Central memory CD8-positive, alpha-beta T cell (primary cell): ENCODE results near the gene PPP1R3C.

Experiments
- ATAC-seq: fragments of 150-1000 bp; cut with Tn5 transposase; replicated peaks from 2 replicates; pipeline ENCODE4 v1.10.0; 2022; ENCODE audit warnings: mild to moderate bottlenecking, moderate FRiP score, moderate number of reproducible peaks; ENCODE audit not compliant: poor library complexity, severe bottlenecking; ENCODE audit errors: extremely low read depth
- DNase-seq, 2 donors: peaks; one replicate each; pipeline ENCODE4 v3.0.0; 2021; ENCODE audit warnings: low spot score in 2 of 2
- H3K27ac Mint-ChIP-seq: one replicate; pipeline ENCODE4 v1.8.0; 2022; ENCODE audit warnings: low read depth, mild to moderate bottlenecking, moderate library complexity, mixed read lengths
- H3K27me3 Mint-ChIP-seq: one replicate; pipeline ENCODE4 v1.8.0; 2022; ENCODE audit warnings: mixed read lengths
- H3K36me3 Mint-ChIP-seq: one replicate; pipeline ENCODE4 v1.8.0; 2022; ENCODE audit warnings: mild to moderate bottlenecking, moderate library complexity, mixed read lengths; ENCODE audit not compliant: insufficient read depth
- H3K4me1 Mint-ChIP-seq: one replicate; pipeline ENCODE4 v1.8.0; 2022; ENCODE audit warnings: mixed read lengths
- H3K4me3 Mint-ChIP-seq: one replicate; pipeline ENCODE4 v1.8.0; 2022; ENCODE audit warnings: mild to moderate bottlenecking, moderate library complexity, mixed read lengths
- H3K9me3 Mint-ChIP-seq: one replicate; pipeline ENCODE4 v1.8.0; 2022; ENCODE audit warnings: mixed read lengths

The PPP1R3C gene

DNA sequence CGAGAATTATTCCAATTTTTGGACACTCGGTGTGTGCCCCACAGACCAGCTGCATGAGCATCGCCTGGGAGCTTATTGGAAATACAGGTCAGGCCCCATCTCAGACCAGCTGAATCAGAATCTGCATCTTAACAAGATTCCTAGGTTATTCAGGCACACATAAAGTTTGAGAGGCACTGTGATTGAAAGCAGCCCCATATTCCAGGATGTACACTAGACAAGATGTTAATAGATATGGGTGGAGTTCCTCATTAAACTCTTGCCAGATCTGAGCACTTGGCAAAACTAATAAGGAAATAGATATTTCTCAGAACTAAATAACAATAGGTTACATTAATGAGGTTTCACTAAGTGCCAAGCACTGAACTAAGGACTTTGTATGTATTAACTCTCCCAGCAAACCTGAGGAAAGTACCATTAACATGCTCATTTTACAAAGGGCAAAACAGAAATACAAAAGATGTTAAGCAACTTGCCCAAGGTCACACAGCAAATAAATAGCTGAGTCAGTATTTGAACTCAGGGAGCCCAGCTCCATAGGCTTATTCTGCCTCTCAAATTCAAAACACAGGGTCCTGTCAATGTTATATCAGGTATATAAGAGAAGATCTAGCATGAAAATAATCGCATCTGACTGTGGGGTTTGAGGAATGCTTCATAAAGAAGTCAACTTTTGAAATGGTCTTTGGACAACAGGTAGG, 29.9 kb downstream of the PPP1R3C start:
- Mint-ChIP-seq H3K4me1 (no peaks in the 10 kb centered on the region), H3K27me3 (peaks cover 11% of the 10 kb centered on the region), H3K9me3 (peaks cover 9% of the 10 kb centered on the region), H3K27ac (no peak overlapping the region), H3K4me3 (no peak overlapping the region), H3K36me3 (no peaks in the 10 kb centered on the region)
- no peak for DNase-seq
- ATAC-seq = no peak

GRCh38 chr10:91602449-91602848, 30.4 kb downstream of the PPP1R3C start:
- Mint-ChIP-seq H3K36me3 (no peaks in the 10 kb centered on the region), H3K9me3 (peaks cover 9% of the 10 kb centered on the region), H3K27ac (no peak overlapping the region), H3K4me3 (no peak overlapping the region), H3K4me1 (no peaks in the 10 kb centered on the region), H3K27me3 (peaks cover 11% of the 10 kb centered on the region)
- no peak for DNase-seq
- ATAC-seq = no peak

- ATAC-seq = no peak
- no peaks in the 10 kb centered on the region for H3K4me1 Mint-ChIP-seq
- H3K36me3 Mint-ChIP-seq = no peaks in the 10 kb centered on the region
- no peak for DNase-seq
- peaks cover 6% of the 10 kb centered on the region for H3K9me3 Mint-ChIP-seq
- H3K27me3 Mint-ChIP-seq = peaks cover 11% of the 10 kb centered on the region
- H3K27ac Mint-ChIP-seq = no peak overlapping the region
- no peak overlapping the region for H3K4me3 Mint-ChIP-seq
Observed at GRCh38 chr10:91601212-91601611, 31.7 kb downstream of the PPP1R3C start.

GRCh38 chr10:91598211-91598977, 34.5 kb downstream of the PPP1R3C start:
- Mint-ChIP-seq H3K4me1 (no peaks in the 10 kb centered on the region), H3K4me3 (no peak overlapping the region), H3K27ac (no peak overlapping the region), H3K36me3 (no peaks in the 10 kb centered on the region), H3K9me3 (no peaks in the 10 kb centered on the region), H3K27me3 (peaks cover 33% of the 10 kb centered on the region)
- DNase-seq (no peak), ATAC-seq (no peak)

DNA sequence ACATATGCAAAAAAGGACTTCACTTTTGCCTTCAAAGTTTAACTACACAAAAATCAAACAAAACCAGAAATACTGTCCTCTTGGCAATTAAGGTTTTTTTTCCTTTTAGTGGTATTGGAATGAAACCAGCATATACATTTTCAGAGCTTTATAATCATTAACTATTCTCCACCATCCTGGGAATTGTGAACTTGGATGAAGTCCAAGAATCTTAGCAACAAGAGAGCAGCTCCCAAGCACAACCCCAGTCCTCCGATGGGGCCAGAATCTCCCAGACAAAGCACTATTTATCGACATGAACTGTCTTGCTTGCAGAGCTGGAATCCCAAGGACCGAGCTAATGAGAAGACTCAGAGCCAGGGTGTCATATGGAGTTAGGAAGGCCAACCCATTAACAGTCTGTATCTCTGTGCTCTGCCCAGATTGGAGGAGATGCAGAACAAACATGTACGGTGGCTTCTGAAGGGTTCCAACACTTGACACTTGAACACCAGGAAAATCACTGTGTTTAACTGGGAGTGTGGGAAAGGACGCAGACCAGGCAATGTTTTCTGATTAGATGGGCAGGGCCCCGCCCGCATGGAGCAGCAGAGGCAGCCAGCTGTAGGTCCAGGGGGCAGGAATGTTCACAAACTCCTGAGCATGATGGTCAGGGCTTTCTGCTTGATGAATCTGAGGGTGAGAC, 35.5 kb downstream of the PPP1R3C start:
- DNase-seq = no peak

GRCh38 chr10:91596825-91597196, 36.1 kb downstream of the PPP1R3C start:
- Mint-ChIP-seq H3K4me1 (no peaks in the 10 kb centered on the region), H3K27ac (no peak overlapping the region), H3K36me3 (no peaks in the 10 kb centered on the region), H3K27me3 (peaks cover 42% of the 10 kb centered on the region), H3K4me3 (no peak overlapping the region), H3K9me3 (no peaks in the 10 kb centered on the region)
- DNase-seq = no peak
- no peak for ATAC-seq

More for the DNA sequence above, 35.5 kb downstream of the PPP1R3C start:
- Mint-ChIP-seq H3K9me3 (no peaks in the 10 kb centered on the region), H3K36me3 (no peaks in the 10 kb centered on the region), H3K4me3 (no peak overlapping the region), H3K4me1 (no peaks in the 10 kb centered on the region), H3K27ac (no peak overlapping the region), H3K27me3 (peaks cover 40% of the 10 kb centered on the region)
- no peak for ATAC-seq

DNA sequence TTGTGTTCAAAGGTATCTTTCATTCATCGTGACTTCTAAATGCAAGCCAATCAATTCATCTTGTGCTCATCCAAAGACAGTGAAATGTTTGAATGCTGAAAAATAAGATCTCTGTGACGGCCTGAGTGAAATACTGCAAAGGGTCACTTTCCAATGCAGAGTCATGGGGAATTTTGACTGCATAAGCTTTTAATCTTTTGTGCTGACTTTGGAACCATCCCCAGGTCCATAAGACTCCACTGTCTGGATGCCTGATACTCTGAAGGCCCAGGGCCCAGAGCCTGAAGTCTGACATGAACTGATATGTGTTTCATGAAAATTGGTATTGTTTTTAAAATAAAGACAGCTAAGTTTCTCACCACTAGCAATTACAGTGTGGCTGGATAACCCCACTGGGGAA, 39.0 kb downstream of the PPP1R3C start:
- no peak overlapping the region for H3K27ac Mint-ChIP-seq
- ATAC-seq (no peak), DNase-seq (no peak)
- H3K36me3 Mint-ChIP-seq = peaks cover 2% of the 10 kb centered on the region
- H3K4me1 Mint-ChIP-seq = no peaks in the 10 kb centered on the region
- peaks cover 54% of the 10 kb centered on the region for H3K27me3 Mint-ChIP-seq
- no peaks in the 10 kb centered on the region for H3K9me3 Mint-ChIP-seq
- H3K4me3 Mint-ChIP-seq = no peak overlapping the region

GRCh38 chr10:91593366-91593765, 39.5 kb downstream of the PPP1R3C start:
- no peaks in the 10 kb centered on the region for H3K4me1 Mint-ChIP-seq

GRCh38 chr10:91592266-91592975, 40.5 kb downstream of the PPP1R3C start:
- DNase-seq (no peak), ATAC-seq (no peak)
- H3K4me1 Mint-ChIP-seq = no peaks in the 10 kb centered on the region
- no peaks in the 10 kb centered on the region for H3K9me3 Mint-ChIP-seq
- H3K36me3 Mint-ChIP-seq = peaks cover 2% of the 10 kb centered on the region
- H3K27me3 Mint-ChIP-seq = peaks cover 65% of the 10 kb centered on the region
- no peak overlapping the region for H3K4me3 Mint-ChIP-seq
- H3K27ac Mint-ChIP-seq = no peak overlapping the region

More at GRCh38 chr10:91593366-91593765, 39.5 kb downstream of the PPP1R3C start:
- Mint-ChIP-seq H3K27ac (no peak overlapping the region), H3K36me3 (peaks cover 2% of the 10 kb centered on the region), H3K4me3 (no peak overlapping the region), H3K27me3 (peaks cover 58% of the 10 kb centered on the region), H3K9me3 (no peaks in the 10 kb centered on the region)
- ATAC-seq (no peak), DNase-seq (no peak)

GRCh38 chr10:91591797-91592174, 41.1 kb downstream of the PPP1R3C start:
- no peaks in the 10 kb centered on the region for H3K9me3 Mint-ChIP-seq
- H3K27ac Mint-ChIP-seq = no peak overlapping the region
- no peaks in the 10 kb centered on the region for H3K4me1 Mint-ChIP-seq
- peaks cover 66% of the 10 kb centered on the region for H3K27me3 Mint-ChIP-seq
- DNase-seq (no peak), ATAC-seq (no peak)
- H3K36me3 Mint-ChIP-seq = peaks cover 2% of the 10 kb centered on the region
- H3K4me3 Mint-ChIP-seq = no peak overlapping the region

GRCh38 chr10:91590904-91591796, 41.7 kb downstream of the PPP1R3C start:
- H3K4me3 Mint-ChIP-seq = no peak overlapping the region
- peaks cover 2% of the 10 kb centered on the region for H3K36me3 Mint-ChIP-seq
- H3K9me3 Mint-ChIP-seq = no peaks in the 10 kb centered on the region
- H3K4me1 Mint-ChIP-seq = no peaks in the 10 kb centered on the region
- ATAC-seq (no peak), DNase-seq (no peak)
- H3K27ac Mint-ChIP-seq = no peak overlapping the region
- peaks cover 72% of the 10 kb centered on the region for H3K27me3 Mint-ChIP-seq
